Stimulated activated CD4-positive, alpha-beta T cell treated with anti-CD3 and anti-CD28 coated beads, Interleukin-1b, Interleukin-23, amount 100 ng/mL, for 48 hours (primary cell): Measurements from ENCODE around the gene GRID2.

Experiments
- DNase-seq: peaks from one replicate; pipeline ENCODE4 v3.0.0-alpha.2; 2020

GRID2 gene

GRCh38 chr4:93444860-93445259, 1141.1 kb downstream of the GRID2 start:
- no peak for DNase-seq

GRCh38 chr4:93446038-93446437, 1142.3 kb downstream of the GRID2 start:
- no peak for DNase-seq

GRCh38 chr4:93448691-93449293, 1145.0 kb downstream of the GRID2 start:
- DNase-seq, result no peak

GRCh38 chr4:93451954-93452353, 1148.2 kb downstream of the GRID2 start:
- DNase-seq, result no peak

DNA sequence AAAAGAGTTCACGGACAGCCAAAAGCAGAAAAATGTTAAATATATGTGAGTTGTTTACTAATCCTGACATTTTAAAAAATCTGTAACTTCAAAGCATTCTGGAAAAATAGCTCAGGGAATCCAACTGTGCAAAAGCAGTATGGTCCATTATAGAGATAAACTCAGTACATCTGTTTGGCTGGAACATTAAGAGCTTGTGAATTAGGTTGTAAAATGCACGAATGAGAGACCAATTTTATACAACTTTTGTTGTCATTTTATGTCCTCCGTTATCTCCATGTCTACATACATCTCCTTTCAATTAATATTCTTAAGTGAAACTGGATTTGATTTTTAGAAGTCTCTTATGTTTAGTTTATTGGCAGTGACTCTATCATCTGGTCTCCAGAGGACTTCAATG, 1157.8 kb downstream of the GRID2 start:
- no peak for DNase-seq

GRCh38 chr4:93466446-93466845, 1162.7 kb downstream of the GRID2 start:
- no peak for DNase-seq

- DNase-seq, result no peak
These were observed 1163.9 kb downstream of the GRID2 start for GRCh38 chr4:93467484-93468155.

- no peak for DNase-seq
These were observed 1165.8 kb downstream of the GRID2 start for GRCh38 chr4:93469560-93469959.

DNA sequence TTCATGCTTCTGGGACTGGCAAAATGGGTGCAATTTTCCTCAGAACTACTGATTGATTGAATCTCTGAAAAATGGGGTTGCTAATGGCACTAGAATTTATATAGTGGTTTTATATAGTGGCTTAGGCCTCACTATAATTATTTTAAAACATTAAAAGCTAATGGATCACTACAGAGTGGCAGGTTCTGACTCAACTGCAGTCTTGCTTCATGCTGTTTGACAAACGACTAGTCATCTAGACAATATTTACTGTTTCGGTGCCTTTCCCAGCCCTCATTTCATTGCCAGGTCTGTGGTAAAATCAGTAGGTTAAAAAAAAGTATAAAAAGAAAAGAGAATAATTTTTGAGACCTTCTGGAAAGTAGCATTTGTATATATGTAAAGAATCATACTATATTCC, 1172.0 kb downstream of the GRID2 start:
- no peak for DNase-seq

DNA sequence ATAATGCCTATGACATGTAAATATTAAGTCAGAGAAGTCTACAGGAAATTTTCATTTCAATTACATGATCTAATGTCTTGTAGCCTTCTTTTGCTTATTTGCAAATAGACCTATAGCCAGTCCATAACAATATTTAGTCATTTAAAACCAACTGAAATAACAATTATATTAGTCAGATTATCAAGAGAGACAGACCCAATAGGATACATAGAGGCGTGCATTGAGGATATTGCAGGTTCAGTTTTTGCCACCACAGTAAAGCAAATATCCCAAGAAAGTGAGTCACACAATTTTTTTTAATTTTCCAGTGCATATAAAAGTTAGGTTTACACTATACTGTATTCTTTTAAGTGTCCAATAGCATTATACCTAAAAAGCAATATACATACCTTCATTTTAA, 1175.0 kb downstream of the GRID2 start:
- no peak for DNase-seq

DNA sequence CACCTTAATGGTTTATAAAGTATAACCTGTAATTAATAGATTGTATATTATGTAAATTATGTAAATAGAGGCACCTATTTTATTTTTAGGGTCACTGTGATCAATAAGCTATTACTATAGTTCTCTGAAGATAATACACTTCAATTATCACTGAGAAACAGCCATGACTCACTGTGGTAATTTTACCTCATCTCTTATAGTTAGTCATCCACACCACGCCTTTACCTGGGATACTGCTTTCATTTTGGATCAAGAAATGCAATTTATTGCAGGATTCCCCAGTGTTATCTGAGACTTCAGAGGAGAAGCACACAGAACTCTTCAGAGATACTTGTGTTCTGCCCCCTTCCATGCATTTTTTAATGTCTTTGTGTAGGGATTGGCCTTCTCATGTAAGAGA, 1176.7 kb downstream of the GRID2 start:
- no peak for DNase-seq

- DNase-seq, result no peak
These were observed 1191.6 kb downstream of the GRID2 start for GRCh38 chr4:93495346-93495745.

DNA sequence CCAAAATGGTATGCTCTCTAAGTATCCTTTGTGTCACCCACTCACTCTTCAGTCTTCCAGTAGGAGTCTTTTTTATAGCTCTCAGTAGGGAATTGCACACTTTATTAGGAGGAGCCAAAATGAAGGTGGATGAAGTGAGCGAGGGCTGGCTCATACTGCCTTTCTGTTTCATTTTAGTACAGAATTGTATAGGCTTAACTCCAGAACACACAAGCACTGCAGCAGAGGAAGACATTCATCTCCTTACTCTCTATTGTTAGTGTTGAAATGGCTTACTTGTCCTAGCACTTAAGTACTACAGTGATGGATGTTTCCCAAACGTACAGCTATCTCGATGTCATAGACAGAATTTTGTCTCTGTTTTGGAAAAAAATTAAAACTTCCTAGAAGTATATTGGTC, 1197.5 kb downstream of the GRID2 start:
- DNase-seq, result no peak

- no peak for DNase-seq
These were observed 1198.2 kb downstream of the GRID2 start for GRCh38 chr4:93501946-93502345.

GRCh38 chr4:93502991-93503390, 1199.2 kb downstream of the GRID2 start:
- DNase-seq, result no peak

DNA sequence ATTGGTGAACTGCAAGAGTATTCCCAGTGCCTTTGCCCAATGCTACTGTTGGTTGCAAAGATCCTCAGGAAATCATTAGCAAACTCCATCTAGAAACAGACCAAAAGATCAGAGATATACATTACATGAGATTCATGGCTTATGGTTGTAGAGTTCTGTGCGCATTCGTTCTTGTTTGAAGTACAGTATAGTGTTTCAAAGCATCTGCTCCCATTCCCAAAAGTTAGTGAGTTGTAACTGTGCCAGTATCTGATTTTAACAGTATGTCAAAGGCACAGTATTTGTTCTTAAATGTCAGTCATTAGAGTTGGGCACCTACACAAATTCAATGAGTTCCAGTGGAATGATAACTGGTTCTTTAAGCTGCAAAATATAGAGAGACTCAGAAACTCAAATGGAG, 1210.1 kb downstream of the GRID2 start:
- DNase-seq, result no peak

DNA sequence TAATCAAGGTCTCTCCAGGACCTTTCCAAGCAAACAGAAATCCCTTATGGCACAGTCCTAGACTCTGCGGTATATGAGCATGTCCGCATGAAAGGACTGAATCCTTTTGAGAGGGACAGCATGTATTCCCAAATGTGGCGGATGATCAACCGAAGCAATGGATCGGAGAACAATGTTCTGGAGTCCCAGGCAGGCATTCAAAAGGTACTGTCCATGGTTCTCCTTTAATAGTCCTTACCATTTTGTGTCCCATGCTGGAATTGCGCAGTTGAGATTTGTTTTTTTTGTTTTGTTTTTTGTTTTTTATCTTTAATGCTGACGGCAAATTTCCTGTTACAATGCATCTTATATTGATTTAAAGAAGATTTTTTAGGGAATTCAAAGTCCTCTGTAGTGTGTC, 1211.4 kb downstream of the GRID2 start:
- DNase-seq, result no peak

DNA sequence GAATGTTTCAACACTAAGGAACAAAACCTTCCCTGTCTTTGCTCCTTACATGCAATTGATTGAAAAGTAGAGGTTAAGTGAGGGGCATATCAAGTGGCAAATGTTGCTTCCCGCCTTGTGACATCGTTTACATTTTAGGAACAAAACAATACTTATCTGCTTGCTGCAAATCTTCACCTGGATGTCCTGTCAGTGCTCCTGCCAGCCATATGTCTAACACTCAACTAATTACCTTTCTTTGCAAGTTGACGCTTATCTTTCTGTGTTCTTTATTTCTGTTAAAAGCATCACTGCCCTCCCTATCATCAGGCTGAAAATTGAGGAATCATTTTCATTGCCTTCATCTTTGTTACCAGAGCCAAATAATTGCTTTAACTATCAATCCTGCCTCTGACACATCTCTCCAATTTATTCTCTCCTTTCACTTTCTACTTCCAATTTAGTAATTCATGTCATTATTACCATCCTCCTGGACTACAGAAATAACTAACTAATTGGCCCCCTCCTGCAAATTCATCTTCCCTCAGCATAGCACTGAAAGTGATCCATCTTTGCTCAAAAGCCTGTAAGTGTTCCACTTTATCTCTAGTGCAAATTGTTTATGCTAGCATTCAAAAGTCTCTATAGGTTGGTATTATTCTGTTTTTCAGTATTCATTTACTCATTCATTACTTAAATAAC, 1226.1 kb downstream of the GRID2 start:
- DNase-seq, result no peak

DNA sequence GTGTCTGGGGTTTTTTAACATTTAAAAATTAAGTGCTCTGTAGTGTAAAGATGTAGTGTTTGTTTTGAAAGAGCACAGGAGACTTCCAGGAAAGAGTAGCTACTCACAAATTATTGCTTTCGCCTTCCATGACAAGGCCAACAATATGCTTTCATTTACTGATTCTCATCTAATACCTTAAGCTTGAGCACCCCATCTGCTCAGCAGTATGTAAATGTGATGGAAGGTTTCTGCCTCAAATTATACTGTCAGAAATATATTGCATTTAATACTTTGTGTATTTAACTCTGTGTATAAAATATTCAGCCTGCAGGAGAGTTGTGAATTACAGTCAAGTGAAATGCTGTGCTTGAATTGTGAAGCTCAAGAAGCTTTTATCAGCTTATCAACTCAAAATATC, 1228.5 kb downstream of the GRID2 start:
- no peak for DNase-seq

DNA sequence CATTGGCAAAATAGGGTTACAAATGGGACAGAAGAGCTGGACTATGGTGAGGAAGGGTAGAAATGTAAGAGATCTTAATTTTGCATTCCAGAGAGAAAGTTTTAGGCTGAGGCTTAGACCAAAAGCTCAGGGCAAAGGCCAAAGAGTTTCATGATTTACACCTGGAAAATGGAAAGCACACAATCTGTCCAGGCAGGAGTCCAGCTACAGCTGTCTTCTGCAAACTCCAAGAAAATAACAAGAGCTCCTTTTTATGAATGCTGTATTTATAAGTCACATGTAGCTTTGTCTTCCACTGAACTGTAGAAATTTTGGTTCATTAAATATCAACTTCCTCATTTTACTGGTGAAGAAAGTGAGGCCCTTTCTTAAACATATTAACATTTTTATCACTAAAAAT, 1236.8 kb downstream of the GRID2 start:
- DNase-seq, result no peak

DNA sequence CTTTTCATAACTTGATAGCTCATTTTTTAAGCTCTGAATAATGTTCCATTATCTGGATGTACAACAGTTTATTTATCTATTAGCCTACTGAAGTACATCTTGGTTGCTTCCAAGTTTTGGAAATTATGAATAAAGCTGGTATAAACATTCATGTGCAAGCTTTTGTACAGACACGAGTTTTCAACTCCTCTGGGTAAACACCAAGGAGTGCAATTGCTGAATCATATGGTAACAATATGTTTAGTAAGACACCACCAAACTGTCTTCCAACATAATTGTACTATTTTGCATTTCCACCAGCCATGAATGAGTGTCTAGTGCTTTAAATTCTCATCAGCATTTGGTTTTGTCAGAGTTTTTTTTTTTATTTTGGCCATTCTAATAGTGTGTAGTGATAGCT, 1258.1 kb downstream of the GRID2 start:
- DNase-seq, result no peak

DNA sequence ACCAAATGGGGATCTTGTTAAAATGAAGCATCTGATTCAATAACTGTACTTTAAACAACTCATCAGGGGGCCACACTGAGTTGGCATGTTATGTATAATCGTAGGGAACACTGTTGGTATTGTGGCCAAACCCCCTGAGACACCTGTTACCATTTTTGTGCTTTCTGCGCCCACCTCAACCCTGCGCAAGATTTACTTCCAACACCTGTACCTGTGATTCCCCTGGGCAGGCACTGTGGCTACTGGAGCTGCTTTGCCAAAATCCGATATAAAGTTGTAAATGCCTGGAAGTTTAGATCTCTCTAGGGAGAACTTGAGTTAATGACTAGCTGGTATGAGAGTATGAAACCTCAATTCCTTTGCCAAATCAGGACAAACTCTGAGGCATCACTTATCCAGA, 1265.0 kb downstream of the GRID2 start:
- no peak for DNase-seq

DNA sequence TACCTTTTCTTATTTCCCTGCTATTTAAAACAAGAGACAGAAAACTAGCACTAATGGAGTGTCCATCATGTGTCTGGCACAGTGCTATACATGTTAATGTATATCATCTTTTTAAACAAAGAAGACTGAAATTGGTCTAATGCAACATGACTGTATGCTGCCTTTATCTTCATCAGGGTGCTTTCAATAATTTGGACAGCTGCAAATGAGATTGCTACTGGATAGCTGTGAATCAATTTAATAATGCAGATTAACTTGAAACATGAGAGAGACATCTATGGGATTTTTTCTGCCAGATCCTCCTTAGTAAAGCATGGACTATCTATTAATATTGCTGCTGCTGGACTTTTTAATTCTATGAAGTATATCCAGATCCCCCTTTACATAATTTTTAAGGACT, 1269.5 kb downstream of the GRID2 start:
- DNase-seq, result no peak

DNA sequence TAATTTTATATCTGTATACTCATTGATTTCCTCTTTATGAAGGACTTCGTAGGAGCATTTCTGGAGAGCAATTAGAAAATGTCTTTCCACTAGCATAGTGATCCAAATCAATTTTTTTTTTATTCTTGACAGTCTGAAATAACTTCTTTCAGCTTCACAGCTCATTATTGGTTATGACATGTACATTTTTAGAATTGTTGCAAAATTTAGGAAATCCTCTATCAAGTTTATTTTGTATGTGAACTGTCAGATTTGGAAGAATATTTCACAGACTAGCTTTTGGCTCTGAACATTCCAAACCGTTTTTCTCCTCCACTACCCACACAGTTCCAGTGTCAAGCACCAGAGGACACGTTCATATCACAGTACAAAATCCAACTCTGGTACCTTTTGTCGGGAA, 1275.2 kb downstream of the GRID2 start:
- no peak for DNase-seq

DNA sequence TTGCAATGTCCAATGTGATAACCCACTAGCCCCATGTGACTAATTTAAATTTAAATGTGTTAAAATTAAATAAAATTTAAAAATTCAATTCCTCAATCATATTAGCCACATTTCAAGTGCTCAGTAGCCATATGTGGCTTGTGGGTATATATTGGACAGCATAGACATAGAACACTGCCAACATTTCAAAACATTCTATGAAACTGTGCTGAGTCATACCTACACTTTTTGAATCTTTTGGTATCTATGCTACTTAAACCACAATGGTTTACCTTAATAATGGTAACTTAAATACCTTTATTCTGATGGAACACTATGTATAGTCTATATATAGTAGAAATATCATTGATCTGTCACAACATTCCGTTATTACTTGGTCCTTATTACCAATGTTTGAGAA, 1301.4 kb downstream of the GRID2 start:
- no peak for DNase-seq
